Activated CD4-positive, alpha-beta T cell treated with anti-CD3 and anti-CD28 coated beads, Interleukin-10, Interleukin-2, amounts not matched to agents 100 ng/mL and 50 ng/mL, durations not matched to agents 16 hours and 8 hours (primary cell): ENCODE results near the gene DMBT1.
"Not testable (repeated sequence)": the region's sequence is repeated elsewhere in the genome, so short reads cannot be mapped to it uniquely, and the experiment has no call there.

Experiments used
- DNase-seq: peaks from one replicate; pipeline ENCODE4 v3.0.0-alpha.2; 2020

DMBT1 gene

GRCh38 chr10:122549636-122550035, 10.9 kb upstream of the DMBT1 start:
- DNase-seq: no peak

- no peak for DNase-seq
Measured at GRCh38 chr10:122550427-122550826, 10.1 kb upstream of the DMBT1 start.

GRCh38 chr10:122550983-122551382, 9.6 kb upstream of the DMBT1 start:
- DNase-seq: no peak

- peak; percentile 42 for DNase-seq
Measured at GRCh38 chr10:122551450-122551849, 9.1 kb upstream of the DMBT1 start.

- DNase-seq: no peak
Measured at GRCh38 chr10:122553341-122553740, 7.2 kb upstream of the DMBT1 start.

GRCh38 chr10:122554131-122555036, 6.2 kb upstream of the DMBT1 start:
- DNase-seq: no peak

- DNase-seq: no peak
Measured at GRCh38 chr10:122555442-122555841, 5.1 kb upstream of the DMBT1 start.

- no peak for DNase-seq
Measured at GRCh38 chr10:122557516-122557915, 3.0 kb upstream of the DMBT1 start.

GRCh38 chr10:122558452-122558851, 2.1 kb upstream of the DMBT1 start:
- DNase-seq: no peak

GRCh38 chr10:122559228-122559627, 1.3 kb upstream of the DMBT1 start:
- DNase-seq: no peak

- no peak for DNase-seq
Measured at GRCh38 chr10:122561212-122561611, 658 bp downstream of the DMBT1 start.

- no peak for DNase-seq
Measured at GRCh38 chr10:122561792-122562191, 1.2 kb downstream of the DMBT1 start.

GRCh38 chr10:122564980-122565379, 4.4 kb downstream of the DMBT1 start:
- no peak for DNase-seq

GRCh38 chr10:122565766-122566206, 5.2 kb downstream of the DMBT1 start:
- peak; percentile 64 for DNase-seq

GRCh38 chr10:122566632-122567031, 6.1 kb downstream of the DMBT1 start:
- DNase-seq: no peak

GRCh38 chr10:122567056-122567660, 6.6 kb downstream of the DMBT1 start:
- DNase-seq: peak; percentile 61

GRCh38 chr10:122568551-122568950, 8.0 kb downstream of the DMBT1 start:
- DNase-seq: no peak

- no peak for DNase-seq
Measured at GRCh38 chr10:122570920-122571319, 10.4 kb downstream of the DMBT1 start.

GRCh38 chr10:122571892-122572291, 11.3 kb downstream of the DMBT1 start:
- DNase-seq: no peak

- DNase-seq: no peak
Measured at GRCh38 chr10:122575776-122576175, 15.2 kb downstream of the DMBT1 start.

GRCh38 chr10:122576291-122576690, 15.7 kb downstream of the DMBT1 start:
- no peak for DNase-seq

GRCh38 chr10:122577311-122577885, 16.8 kb downstream of the DMBT1 start:
- DNase-seq: no peak

GRCh38 chr10:122586070-122586469, 25.5 kb downstream of the DMBT1 start:
- not testable (repeated sequence) for DNase-seq
